Common myeloid progenitor, CD34-positive (primary cell): Measurements from ENCODE around the gene SNAI3.

Experiments used
- CTCF ChIA-PET: fragments of 350-600 bp; sonication (Branson Sonifier 250); formaldehyde crosslinking; loops from one replicate; lab custom pipeline; 2021; ENCODE audit warnings: antibody characterized with exemption; lab: Charles Lee
- POLR2A ChIA-PET: fragments of 350-600 bp; sonication (Branson Sonifier 250); formaldehyde crosslinking; loops from one replicate; lab custom pipeline; 2021; ENCODE audit warnings: antibody characterized with exemption; lab: Charles Lee
- DNase-seq, 3 donors: peaks; one replicate each; pipeline versions ENCODE4 v3.0.0 to v3.0.0-alpha.2; 2013
- H3K27ac ChIP-seq, 2 experiments: 1 replicate in 1 of 2; 2 replicates in 1 of 2; pipeline ENCODE4 v1.7.0; 2013; ENCODE audit warnings: inconsistent platforms in 2 of 2, low read length in 2 of 2, mild to moderate bottlenecking in 2 of 2, low read depth in 1 of 2, moderate library complexity in 1 of 2; ENCODE audit not compliant: severe bottlenecking in 2 of 2, insufficient read depth in 1 of 2, poor library complexity in 1 of 2
- H3K27me3 ChIP-seq, 5 experiments: replicated peaks in 2 of 5; 1 replicate in 3 of 5; 2 replicates in 2 of 5; pipeline versions ENCODE4 v1.6.1 to v1.7.0; 2013; ENCODE audit warnings: low read length in 4 of 5, mild to moderate bottlenecking in 2 of 5, moderate library complexity in 2 of 5, inconsistent platforms in 1 of 5; ENCODE audit not compliant: insufficient read depth in 5 of 5, control insufficient read depth in 4 of 5
- H3K36me3 ChIP-seq, 4 experiments: 1 replicate in 2 of 4; 2 replicates in 2 of 4; pipeline versions ENCODE4 v1.6.1 to v1.7.0; 2013; ENCODE audit warnings: low read length in 3 of 4, control low read depth in 1 of 4, mild to moderate bottlenecking in 1 of 4; ENCODE audit not compliant: control insufficient read depth in 4 of 4, insufficient read depth in 4 of 4
- H3K4me1 ChIP-seq, 4 experiments: 1 replicate in 3 of 4; 2 replicates in 1 of 4; pipeline versions ENCODE4 v1.6.1 to v1.7.1; 2013; ENCODE audit warnings: low read length in 3 of 4, mild to moderate bottlenecking in 3 of 4, control low read depth in 1 of 4, inconsistent platforms in 1 of 4, moderate library complexity in 1 of 4; ENCODE audit not compliant: control insufficient read depth in 4 of 4, insufficient read depth in 4 of 4; ENCODE audit errors: control extremely low read depth in 1 of 4
- H3K4me3 ChIP-seq, 7 experiments: 1 replicate in 4 of 7; 2 replicates in 3 of 7; pipeline versions ENCODE4 v1.5.1 to v1.7.0; 2013; ENCODE audit warnings: mild to moderate bottlenecking in 7 of 7, low read length in 6 of 7, moderate library complexity in 6 of 7, inconsistent platforms in 2 of 7, low read depth in 2 of 7, control low read depth in 1 of 7; ENCODE audit not compliant: insufficient read depth in 4 of 7, control insufficient read depth in 1 of 7; ENCODE audit errors: extremely low read depth in 1 of 7
- H3K9me3 ChIP-seq, 5 experiments: 1 replicate in 4 of 5; 2 replicates in 1 of 5; pipeline versions ENCODE4 v1.6.1 to v1.7.1; 2013; ENCODE audit warnings: low read length in 4 of 5, mild to moderate bottlenecking in 2 of 5, inconsistent platforms in 1 of 5, low read depth in 1 of 5, moderate library complexity in 1 of 5; ENCODE audit not compliant: control insufficient read depth in 4 of 5, insufficient read depth in 2 of 5; ENCODE audit errors: control extremely low read depth in 1 of 5
- WGBS: methylation state at CpG from one replicate; pipeline ENCODE4 v1.1.5; 2013; ENCODE audit not compliant: insufficient coverage; 5-methylcytosine and 5-hydroxymethylcytosine counted together

Gene SNAI3

GRCh38 chr16:88638323-88639230 is 47.7 kb downstream of the SNAI3 start, which contains the start of gene IL17C:
TSS of gene IL17C (plus strand) at chr16:88638572. CDS start at chr16:88638642, 70 bp downstream.
- peak in 1 of 3 donors; percentile 21 for DNase-seq
- no peak within 1 kb of the TSS for H3K4me3 ChIP-seq
- CTCF ChIA-PET = interaction anchor here (0.6 to 1.1 kb wide), 3 partner anchors 11 to 98 kb away, joined by 3 to 4 read pairs (median 3); no protein-coding TSS in a partner anchor
- POLR2A ChIA-PET = no interaction called here
- peaks cover 0 to 72% (median 18%) of the 10 kb centered on the region in 5 experiments for H3K27me3 ChIP-seq
- no peak within 1 kb of the TSS for H3K27ac ChIP-seq
- peaks cover 0 to 29% (median 20%) of the 10 kb centered on the region in 4 experiments for H3K4me1 ChIP-seq
- H3K36me3 ChIP-seq = peaks cover 0 to 14% (median 4%) of the 10 kb centered on the region in 4 experiments
- no peaks in the 10 kb centered on the region for H3K9me3 ChIP-seq
- 40% methylated on average over 24 of the region's 27 CpGs for WGBS

DNA sequence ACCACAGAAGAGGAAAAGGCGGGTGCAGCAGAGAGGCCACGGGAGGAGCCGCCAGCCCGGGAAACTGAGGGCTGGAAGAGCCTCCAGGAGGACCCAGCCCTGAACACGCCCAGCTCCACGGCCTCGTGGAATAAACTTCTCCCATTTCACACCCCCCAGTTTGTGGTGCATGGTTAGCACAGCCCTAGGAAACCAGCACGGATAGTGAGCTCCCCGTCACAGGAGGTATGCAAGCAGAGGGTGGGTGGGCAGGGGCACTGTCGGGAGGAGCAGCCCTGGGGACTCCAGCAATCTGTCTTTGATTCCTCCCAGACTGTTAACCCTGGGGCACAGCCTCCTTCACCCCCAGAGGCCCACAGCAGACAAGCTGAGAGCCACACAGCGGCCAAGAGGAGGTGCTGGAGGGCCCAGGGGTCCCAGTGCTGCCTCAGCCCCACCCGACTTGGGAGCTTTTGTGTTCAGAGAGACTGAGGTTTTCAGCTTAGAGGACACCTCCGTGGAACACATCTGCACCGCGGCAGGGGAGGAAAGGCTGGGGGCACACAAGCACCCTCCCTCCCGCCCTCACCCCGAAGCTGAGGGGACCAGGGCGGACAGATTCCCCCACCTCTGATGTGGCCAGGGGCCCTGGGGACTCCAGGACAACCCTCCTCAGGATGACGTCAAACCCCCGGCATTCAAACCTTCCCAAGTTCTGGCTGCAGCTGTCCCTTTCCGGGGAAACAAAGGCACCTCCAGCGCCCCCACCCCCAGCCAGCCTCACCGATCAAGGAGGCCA is 49.6 kb downstream of the SNAI3 start:
- CTCF ChIA-PET = interaction anchor here (0.7 to 1.1 kb wide), 3 partner anchors 10 to 48 kb away, joined by 3 to 4 read pairs (median 3); no protein-coding TSS in a partner anchor
- Histone ChIP-seq H3K36me3 (peaks cover 0 to 15% (median 8%) of the 10 kb centered on the region in 4 experiments), H3K27ac (no peak overlapping the region), H3K27me3 (peaks cover 0 to 72% (median 18%) of the 10 kb centered on the region in 5 experiments), H3K9me3 (no peaks in the 10 kb centered on the region), H3K4me3 (no peak overlapping the region), H3K4me1 (peaks cover 0 to 31% (median 21%) of the 10 kb centered on the region in 4 experiments)
- POLR2A ChIA-PET = no interaction called here
- DNase-seq = no peak
- WGBS = 64% methylated on average over 12 of the region's 23 CpGs

- Histone ChIP-seq H3K9me3 (no peaks in the 10 kb centered on the region), H3K27me3 (peaks cover 0 to 67% (median 18%) of the 10 kb centered on the region in 5 experiments), H3K27ac (no peak overlapping the region), H3K4me1 (peaks cover 0 to 31% (median 21%) of the 10 kb centered on the region in 4 experiments), H3K4me3 (no peak overlapping the region), H3K36me3 (peaks cover 0 to 22% (median 12%) of the 10 kb centered on the region in 4 experiments)
- no peak for DNase-seq
- POLR2A ChIA-PET = no interaction called here
- 92% methylated on average over 16 of the region's 17 CpGs for WGBS
- CTCF ChIA-PET = interaction anchor here (0.7 kb wide), 1 partner anchor 16 kb away, joined by 3 read pairs; no protein-coding TSS in a partner anchor
Measured at GRCh38 chr16:88635671-88636319, 50.5 kb downstream of the SNAI3 start.

DNA sequence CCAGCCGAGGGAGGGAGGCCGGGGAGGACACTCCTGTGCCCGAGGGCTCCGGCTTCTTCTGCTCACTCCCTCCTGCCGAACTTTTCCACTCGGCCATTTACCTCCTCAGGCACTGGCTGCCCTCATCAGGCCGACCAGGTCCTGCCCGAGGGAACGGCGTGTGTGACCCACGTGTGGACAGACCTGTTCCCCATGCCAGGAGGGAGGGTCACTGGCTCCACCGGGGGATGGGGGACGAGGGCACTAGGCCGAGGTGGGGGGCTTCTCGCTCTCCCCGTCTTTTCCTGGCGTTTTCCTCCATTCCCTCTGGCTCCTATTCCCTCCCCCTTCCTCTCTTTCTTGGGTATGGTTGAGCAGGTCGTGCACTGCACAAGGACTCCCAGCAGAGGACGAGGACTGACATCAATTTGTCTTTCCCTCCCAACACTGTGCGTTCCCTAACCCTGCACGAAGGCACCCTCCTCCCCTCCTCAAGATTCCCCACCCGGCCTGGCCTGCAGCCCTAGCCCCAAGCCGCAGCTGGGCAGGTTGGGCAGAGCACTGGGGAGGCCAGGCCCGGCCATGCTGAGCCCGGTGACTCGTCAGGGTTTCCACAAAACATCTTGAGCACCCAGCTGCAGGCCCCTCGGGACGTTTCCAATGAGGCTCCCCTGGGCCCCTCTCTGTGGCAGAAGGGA is 51.2 kb downstream of the SNAI3 start:
- peaks cover 0 to 31% (median 21%) of the 10 kb centered on the region in 4 experiments for H3K4me1 ChIP-seq
- POLR2A ChIA-PET = no interaction called here
- no peaks in the 10 kb centered on the region for H3K9me3 ChIP-seq
- WGBS = 43% methylated on average over 22 of the region's 28 CpGs
- H3K27ac ChIP-seq = no peak overlapping the region
- CTCF ChIA-PET = interaction anchor here (0.7 kb wide), 1 partner anchor 15 kb away, joined by 3 read pairs; no protein-coding TSS in a partner anchor
- peaks cover 0 to 61% (median 18%) of the 10 kb centered on the region in 5 experiments for H3K27me3 ChIP-seq
- no peak for DNase-seq
- H3K4me3 ChIP-seq = peak overlapping the region in 6 of 7 experiments; percentile 39 to 72 (median 57)
- H3K36me3 ChIP-seq = peaks cover 0 to 28% (median 17%) of the 10 kb centered on the region in 4 experiments

GRCh38 chr16:88634141-88634993 is 51.9 kb downstream of the SNAI3 start:
- peaks cover 0 to 53% (median 12%) of the 10 kb centered on the region in 5 experiments for H3K27me3 ChIP-seq
- no peaks in the 10 kb centered on the region for H3K9me3 ChIP-seq
- 1% methylated on average over 61 of the region's 82 CpGs for WGBS
- H3K36me3 ChIP-seq = peaks cover 0 to 36% (median 24%) of the 10 kb centered on the region in 4 experiments
- H3K27ac ChIP-seq = no peak overlapping the region
- H3K4me3 ChIP-seq = peak overlapping the region; percentile 22 to 72 (median 49)
- peak in 2 of 3 donors; percentile 47 for DNase-seq
- H3K4me1 ChIP-seq = peaks cover 0 to 28% (median 19%) of the 10 kb centered on the region in 4 experiments
- ChIA-PET CTCF (interaction anchor here (1.3 kb wide), 1 partner anchor 47 kb away, joined by 3 read pairs; no protein-coding TSS in a partner anchor), POLR2A (no interaction called here)
